H9 (cell line): ENCODE measurements around the gene KIF9. TPM values are rescaled to one million over a fixed set of nuclear protein-coding genes. Genes with fewer than 3 reads are reported as not detected.

Source experiments
- DNase-seq: peaks from one replicate; pipeline ENCODE4 v3.0.0-alpha.2; 2017
- H2AFZ ChIP-seq: one replicate; pipeline ENCODE4 v1.6.1; 2013; ENCODE audit warnings: mild to moderate bottlenecking, low read length, control low read depth, moderate library complexity
- H2AK5ac ChIP-seq: 2 replicates; pipeline ENCODE4 v1.6.1; 2013; ENCODE audit warnings: low read length, control low read depth, mixed read lengths; ENCODE audit not compliant: insufficient read length
- H2BK120ac ChIP-seq: one replicate; pipeline ENCODE4 v1.6.1; 2013; ENCODE audit warnings: low read depth, mild to moderate bottlenecking, low read length, control low read depth, inconsistent platforms; ENCODE audit not compliant: poor library complexity, severe bottlenecking
- H2BK12ac ChIP-seq: 2 replicates; pipeline ENCODE4 v1.6.1; 2013; ENCODE audit warnings: low read length, control low read depth, mixed read lengths, low read depth; ENCODE audit not compliant: insufficient read length
- H2BK15ac ChIP-seq: 2 replicates; pipeline ENCODE4 v1.6.1; 2013; ENCODE audit warnings: low read depth, low read length, control low read depth
- H2BK20ac ChIP-seq: one replicate; pipeline ENCODE4 v1.6.1; 2013; ENCODE audit warnings: low read depth, mild to moderate bottlenecking, low read length, control low read depth, inconsistent platforms; ENCODE audit not compliant: poor library complexity, severe bottlenecking
- H2BK5ac ChIP-seq: 2 replicates; pipeline ENCODE4 v1.6.1; 2013; ENCODE audit warnings: low read length, control low read depth, mixed read lengths; ENCODE audit not compliant: insufficient read length
- H3K14ac ChIP-seq: 2 replicates; pipeline ENCODE4 v1.6.1; 2013; ENCODE audit warnings: low read length, control low read depth; ENCODE audit not compliant: insufficient read depth
- H3K18ac ChIP-seq: 2 replicates; pipeline ENCODE4 v1.6.1; 2013; ENCODE audit warnings: low read depth, mild to moderate bottlenecking, mixed read lengths, low read length, control low read depth; ENCODE audit not compliant: insufficient read length
- H3K23ac ChIP-seq: 2 replicates; pipeline ENCODE4 v1.6.1; 2013; ENCODE audit warnings: low read length, control low read depth, mixed read lengths, low read depth; ENCODE audit not compliant: insufficient read length
- H3K23me2 ChIP-seq: 2 replicates; pipeline ENCODE4 v1.6.1; 2013; ENCODE audit warnings: low read depth, mild to moderate bottlenecking, mixed read lengths, low read length, control low read depth; ENCODE audit not compliant: insufficient read length, poor library complexity, severe bottlenecking
- H3K27ac ChIP-seq: 2 replicates; pipeline ENCODE4 v1.5.1; 2013; ENCODE audit warnings: low read length, control low read depth, mixed read lengths, low read depth; ENCODE audit not compliant: insufficient read length
- H3K27me3 ChIP-seq: 2 replicates; pipeline ENCODE4 v1.6.1; 2013; ENCODE audit warnings: low read length, control low read depth, inconsistent platforms; ENCODE audit not compliant: insufficient read depth
- H3K4ac ChIP-seq: 2 replicates; pipeline ENCODE4 v1.6.1; 2013; ENCODE audit warnings: low read depth, mild to moderate bottlenecking, control low read depth, inconsistent platforms, low read length, moderate library complexity
- H3K4me1 ChIP-seq: 2 replicates; pipeline ENCODE4 v1.6.1; 2013; ENCODE audit warnings: low read length, control low read depth, inconsistent platforms; ENCODE audit not compliant: insufficient read depth
- H3K4me2 ChIP-seq: 2 replicates; pipeline ENCODE4 v1.6.1; 2013; ENCODE audit warnings: low read length, control low read depth, mixed read lengths; ENCODE audit not compliant: insufficient read length, insufficient read depth
- H3K56ac ChIP-seq: 2 replicates; pipeline ENCODE4 v1.6.1; 2013; ENCODE audit warnings: low read depth, mild to moderate bottlenecking, mixed read lengths, low read length, control low read depth; ENCODE audit not compliant: insufficient read length
- H3K79me1 ChIP-seq: 2 replicates; pipeline ENCODE4 v1.6.1; 2013; ENCODE audit warnings: low read depth, mild to moderate bottlenecking, moderate library complexity, low read length, control low read depth, inconsistent platforms; ENCODE audit not compliant: insufficient read depth, poor library complexity, severe bottlenecking
- H3K79me2 ChIP-seq: 2 replicates; pipeline ENCODE4 v1.6.1; 2013; ENCODE audit warnings: low read length, control low read depth, inconsistent platforms; ENCODE audit not compliant: insufficient read depth
- H3K9ac ChIP-seq: 2 replicates; pipeline ENCODE4 v1.6.1; 2013; ENCODE audit warnings: low read length, control low read depth, mixed read lengths; ENCODE audit not compliant: insufficient read length; ENCODE audit errors: extremely low read depth
- H3K9me3 ChIP-seq: one replicate; pipeline ENCODE4 v1.6.1; 2013; ENCODE audit warnings: low read depth, low read length, inconsistent platforms; ENCODE audit not compliant: control insufficient read depth
- H3T11ph ChIP-seq: one replicate; pipeline ENCODE4 v1.6.1; 2013; ENCODE audit warnings: mild to moderate bottlenecking, low read length, control low read depth, inconsistent platforms
- H4K20me1 ChIP-seq: one replicate; pipeline ENCODE4 v1.6.1; 2013; ENCODE audit not compliant: control insufficient read depth, insufficient read length, insufficient read depth
- H4K5ac ChIP-seq: 2 replicates; pipeline ENCODE4 v1.6.1; 2013; ENCODE audit warnings: low read depth, mild to moderate bottlenecking, mixed read lengths, low read length, control low read depth; ENCODE audit not compliant: insufficient read length
- H4K8ac ChIP-seq: replicated peaks from 2 replicates; pipeline ENCODE4 v1.6.1; 2013; ENCODE audit warnings: low read length, control low read depth, mixed read lengths, low read depth; ENCODE audit not compliant: insufficient read length
- H4K91ac ChIP-seq: 2 replicates; pipeline ENCODE4 v1.6.1; 2013; ENCODE audit warnings: low read depth, mild to moderate bottlenecking, moderate library complexity, mixed read lengths, low read length, control low read depth; ENCODE audit not compliant: insufficient read length
- H3K27ac Mint-ChIP-seq, 3 experiments: 2 replicates in 2 of 3; 3 replicates in 1 of 3; pipeline ENCODE4 v1.8.0; 2020 to 2021; ENCODE audit warnings: mixed read lengths in 3 of 3, mild to moderate bottlenecking in 1 of 3, moderate library complexity in 1 of 3
- H3K27me3 Mint-ChIP-seq: 2 replicates; pipeline ENCODE4 v1.8.0; 2021; ENCODE audit warnings: low read depth, mild to moderate bottlenecking, moderate library complexity, mixed read lengths
- H3K36me3 Mint-ChIP-seq, 3 experiments: 2 replicates in 2 of 3; 3 replicates in 1 of 3; pipeline ENCODE4 v1.8.0; 2020 to 2021; ENCODE audit warnings: low read depth in 3 of 3, mixed read lengths in 3 of 3; ENCODE audit not compliant: insufficient read depth in 1 of 3
- H3K4me1 Mint-ChIP-seq, 2 experiments: 2 replicates each; pipeline ENCODE4 v1.8.0; 2020; ENCODE audit warnings: mixed read lengths in 2 of 2
- H3K4me3 Mint-ChIP-seq, 2 experiments: 2 replicates in 1 of 2; 3 replicates in 1 of 2; pipeline ENCODE4 v1.8.0; 2020 to 2021; ENCODE audit warnings: mild to moderate bottlenecking in 2 of 2, mixed read lengths in 2 of 2, moderate library complexity in 1 of 2
- H3K9me3 Mint-ChIP-seq, 2 experiments: 2 replicates in 1 of 2; 3 replicates in 1 of 2; pipeline ENCODE4 v1.8.0; 2020; ENCODE audit warnings: mild to moderate bottlenecking in 2 of 2, mixed read lengths in 2 of 2, moderate library complexity in 1 of 2
- CTCF ChIP-seq: fragments of 200-600 bp; sonication (generic); conservative IDR thresholded peaks from 3 replicates; pipeline ENCODE4 v1.8.0; 2021; ENCODE audit warnings: antibody characterized with exemption, mild to moderate bottlenecking
- whole genome bisulfite sequencing: extraction: QIAGEN DNeasy Blood & Tissue Kit; methylation state at CpG from one replicate; pipeline ENCODE4 v1.1.7; 2013; ENCODE audit warnings: missing lambda C conversion rate, low lambda C conversion rate, mixed read lengths; ENCODE audit not compliant: insufficient read length; ENCODE audit errors: extremely low coverage; 5-methylcytosine and 5-hydroxymethylcytosine counted together
- total RNA-seq: library from RNA; stranded (reverse); gene quantifications from 2 replicates; pipeline ENCODE4 v1.2.1, GENCODE V29; 2021

Gene KIF9
- total RNA-seq, 1 experiment from 2014 or later = 8.4 TPM

GRCh38 chr3:47296562-47297302 lies 14.1 kb upstream of the KIF9 start:
- no peak overlapping the region for H2BK120ac ChIP-seq
- H3K27ac ChIP-seq = no peak overlapping the region
- H3K79me2 ChIP-seq = no peaks in the 10 kb centered on the region; the same call in 1 of the 2 replicates
- H2BK20ac ChIP-seq = no peak overlapping the region
- Mint-ChIP-seq H3K9me3 (no peaks in the 10 kb centered on the region), H3K27me3 (no peaks in the 10 kb centered on the region), H3K27ac (peak overlapping the region in 1 of 3 experiments; percentile 3; a peak in 1 of 7 replicates), H3K36me3 (peaks cover 0 to 10% (median 8%) of the 10 kb centered on the region in 3 experiments; a peak in 4 of 7 replicates), H3K4me3 (no peak overlapping the region), H3K4me1 (peaks cover 25 to 34% of the 10 kb centered on the region in 2 experiments)
- no peak overlapping the region for H3K23ac ChIP-seq
- H4K5ac ChIP-seq = no peak overlapping the region
- no peak overlapping the region for H3K18ac ChIP-seq
- no peak overlapping the region for H3K4me2 ChIP-seq
- no peak overlapping the region for H2BK5ac ChIP-seq
- no CpG with 5 or more reads among the region's 2 CpGs for WGBS
- H4K8ac ChIP-seq = no peak overlapping the region
- DNase-seq = no peak
- TF ChIP-seq CTCF = no peak
- no peak overlapping the region for H3K14ac ChIP-seq
- H3K9me3 ChIP-seq = no peaks in the 10 kb centered on the region
- peaks cover 7% of the 10 kb centered on the region for H3K79me1 ChIP-seq
- no peak overlapping the region for H2BK15ac ChIP-seq
- H3K9ac ChIP-seq = no peak overlapping the region
- H3K27me3 ChIP-seq = no peaks in the 10 kb centered on the region
- no peak overlapping the region for H3K56ac ChIP-seq
- no peaks in the 10 kb centered on the region for H4K20me1 ChIP-seq
- H2BK12ac ChIP-seq = no peak overlapping the region
- H3T11ph ChIP-seq = no peak overlapping the region
- H2AFZ ChIP-seq = no peak overlapping the region
- no peaks in the 10 kb centered on the region for H3K23me2 ChIP-seq
- H3K4me1 ChIP-seq = 0 out of 2 replicates have a peak, but pooled peaks cover 2% of the 10 kb centered on the region
- no peak overlapping the region for H4K91ac ChIP-seq
- H2AK5ac ChIP-seq = no peak overlapping the region
- no peak overlapping the region for H3K4ac ChIP-seq
